Occipital lobe (tissue), 2 donors: Measurements from ENCODE around the gene SRSF12. TPM values are rescaled to one million over a fixed set of nuclear protein-coding genes. Genes with fewer than 3 reads are reported as not detected.

Source experiments
- small RNA-seq: library from RNA; depleted of rRNA; stranded (forward); fragments of <200 nt; gene quantifications from one replicate; pipeline ENCODE3, GENCODE V24; 2014
- total RNA-seq: library from RNA; depleted of rRNA; stranded (reverse); fragments of >200 nt; gene quantifications from one replicate; pipeline ENCODE4 v1.2.3, GENCODE V29; 2014

SRSF12 gene
- total RNA-seq, 1 donor from 2014 or later: 34.9 TPM

Small RNAs within 50 kb of the gene (small RNA-seq; reads per million reads assigned to genes)
- gene RN7SL336P (not detected), gene RNU2-61P (1.1 reads per million, percentile 74 among the genes with 10 or more reads in this experiment)

Other genes with a start within 250 kb of the SRSF12 start
- 87.2 TPM for gene RNGTT, start 154.5 kb downstream of the SRSF12 start, total RNA-seq
- gene PNRC1, start 37.3 kb downstream of the SRSF12 start, total RNA-seq: 80.9 TPM
- 20.9 TPM for gene PM20D2, start 28.0 kb upstream of the SRSF12 start, total RNA-seq
- not detected for gene GABRR1, start 99.3 kb upstream of the SRSF12 start, total RNA-seq
- 0.16 TPM for gene GABRR2, start 197.2 kb upstream of the SRSF12 start, total RNA-seq
- 62.5 TPM for gene UBE2J1, start 234.7 kb upstream of the SRSF12 start, total RNA-seq